Omental fat pad (tissue), 4 donors: ENCODE measurements around the gene RBBP6. TPM values are rescaled to one million over a fixed set of nuclear protein-coding genes. Genes with fewer than 3 reads are reported as not detected.
"Not testable (repeated sequence)": the region's sequence is repeated elsewhere in the genome, so short reads cannot be mapped to it uniquely, and the experiment has no call there.

Experiments used
- ATAC-seq: fragments of 150-250 bp; one replicate; pipeline ENCODE4 v1.9.1; 2016; ENCODE audit warnings: mild to moderate bottlenecking, moderate library complexity; ENCODE audit not compliant: low FRiP score
- DNase-seq: peaks from one replicate; pipeline ENCODE4 v3.0.0-alpha.2; 2019; ENCODE audit warnings: low spot score
- CTCF ChIP-seq, 3 donors: fragments of 450-650 bp; IDR thresholded peaks; one replicate each; pipeline ENCODE4 v1.5.1; 2016 to 2017; ENCODE audit warnings: antibody characterized with exemption in 3 of 3, mild to moderate bottlenecking in 3 of 3, moderate library complexity in 2 of 3
- total RNA-seq, 4 donors: library from RNA; depleted of rRNA; stranded (reverse); fragments of >200 nt; gene quantifications; one replicate each; pipeline ENCODE4 v1.1.0, GENCODE V29; 2016

RBBP6 gene
- total RNA-seq, 4 donors from 2014 or later: 48.5 to 91.6 (median 80.4) TPM

- ATAC-seq: no peak
- no peak for TF ChIP-seq CTCF (IDR thresholded peaks at IDR 0.05)
- no peak for DNase-seq
Measured at GRCh38 chr16:24612656-24613055, 73.3 kb downstream of the RBBP6 start.

- not testable (repeated sequence) for DNase-seq, ATAC-seq
Measured at GRCh38 chr16:24613267-24613666, 73.9 kb downstream of the RBBP6 start.

GRCh38 chr16:24617502-24617901 is 78.1 kb downstream of the RBBP6 start:
- no peak for TF ChIP-seq CTCF (IDR thresholded peaks at IDR 0.05)
- ATAC-seq (no peak), DNase-seq (no peak)

Other genes starting within 250 kb of the RBBP6 start
- gene TNRC6A, start 190.1 kb downstream of the RBBP6 start, total RNA-seq: 10 to 100 TPM; 30.7 to 89.5 (median 53.0) TPM